ENCODE measurements around the gene EPM2AIP1.

Gene EPM2AIP1

GRCh38 chr3:37024820-37025405, 32.0 kb upstream of the EPM2AIP1 start:
- DNase-seq: no peak
- no peak overlapping the region for H3K4me3 Mint-ChIP-seq
- ATAC-seq: no peak
- peaks cover 6% of the 10 kb centered on the region for H3K4me1 Mint-ChIP-seq
- H3K9me3 Mint-ChIP-seq: no peaks in the 10 kb centered on the region
- H3K27me3 Mint-ChIP-seq: no peaks in the 10 kb centered on the region
- peaks cover 63% of the 10 kb centered on the region for H3K36me3 Mint-ChIP-seq (ENCODE audit: low read depth)
- H3K27ac Mint-ChIP-seq: no peak overlapping the region

- DNase-seq: no peak
- no peak for ATAC-seq
- H3K9me3 Mint-ChIP-seq: no peaks in the 10 kb centered on the region
- no peak overlapping the region for H3K27ac Mint-ChIP-seq
- H3K27me3 Mint-ChIP-seq: no peaks in the 10 kb centered on the region
- H3K4me1 Mint-ChIP-seq: peaks cover 6% of the 10 kb centered on the region
- peaks cover 67% of the 10 kb centered on the region for H3K36me3 Mint-ChIP-seq (ENCODE audit: low read depth)
- no peak overlapping the region for H3K4me3 Mint-ChIP-seq
Observed at GRCh38 chr3:37024092-37024491, 31.2 kb upstream of the EPM2AIP1 start.

GRCh38 chr3:37017683-37018082, 24.8 kb upstream of the EPM2AIP1 start:
- H3K4me3 Mint-ChIP-seq: no peak overlapping the region
- H3K27ac Mint-ChIP-seq: no peak overlapping the region
- H3K27me3 Mint-ChIP-seq: no peaks in the 10 kb centered on the region
- DNase-seq (no peak), ATAC-seq (no peak)
- no peaks in the 10 kb centered on the region for H3K4me1 Mint-ChIP-seq
- H3K9me3 Mint-ChIP-seq: no peaks in the 10 kb centered on the region
- H3K36me3 Mint-ChIP-seq (ENCODE audit: low read depth): peaks cover 68% of the 10 kb centered on the region

- no peaks in the 10 kb centered on the region for H3K27me3 Mint-ChIP-seq
- no peaks in the 10 kb centered on the region for H3K9me3 Mint-ChIP-seq
- H3K4me1 Mint-ChIP-seq: no peaks in the 10 kb centered on the region
- ATAC-seq: no peak
- H3K27ac Mint-ChIP-seq: no peak overlapping the region
- no peak overlapping the region for H3K4me3 Mint-ChIP-seq
- DNase-seq: no peak
- H3K36me3 Mint-ChIP-seq (ENCODE audit: low read depth): peaks cover 69% of the 10 kb centered on the region
Observed at GRCh38 chr3:37016903-37017302, 24.0 kb upstream of the EPM2AIP1 start.

- H3K4me1 Mint-ChIP-seq: no peaks in the 10 kb centered on the region
- H3K9me3 Mint-ChIP-seq: no peaks in the 10 kb centered on the region
- DNase-seq: no peak
- H3K4me3 Mint-ChIP-seq: no peak overlapping the region
- H3K36me3 Mint-ChIP-seq (ENCODE audit: low read depth): peaks cover 66% of the 10 kb centered on the region
- no peaks in the 10 kb centered on the region for H3K27me3 Mint-ChIP-seq
- H3K27ac Mint-ChIP-seq: no peak overlapping the region
- no peak for ATAC-seq
Observed at GRCh38 chr3:37015642-37016041, 22.7 kb upstream of the EPM2AIP1 start.

- Mint-ChIP-seq H3K27me3 (no peaks in the 10 kb centered on the region), H3K36me3 (ENCODE audit: low read depth) (peaks cover 57% of the 10 kb centered on the region), H3K27ac (no peak overlapping the region), H3K4me1 (no peaks in the 10 kb centered on the region), H3K4me3 (no peak overlapping the region), H3K9me3 (no peaks in the 10 kb centered on the region)
- DNase-seq (no peak), ATAC-seq (no peak)
Observed at GRCh38 chr3:37014620-37015019, 21.7 kb upstream of the EPM2AIP1 start.

GRCh38 chr3:36993326-36994283, 674 bp upstream of the EPM2AIP1 start, which contains the start of gene MLH1:
TSS of gene MLH1 (plus strand) at chr3:36993518. CDS start at chr3:36993548, 30 bp downstream.
- ATAC-seq: peak; percentile 93
- Mint-ChIP-seq H3K9me3 (no peaks in the 10 kb centered on the region), H3K4me3 (no peak within 1 kb of the TSS), H3K4me1 (peaks cover 45% of the 10 kb centered on the region), H3K27ac (no peak within 1 kb of the TSS), H3K27me3 (no peaks in the 10 kb centered on the region), H3K36me3 (ENCODE audit: low read depth) (peaks cover 58% of the 10 kb centered on the region)
- DNase-seq: peak; percentile 96

GRCh38 chr3:36991923-36992805, 767 bp downstream of the EPM2AIP1 start:
- Mint-ChIP-seq H3K36me3 (ENCODE audit: low read depth) (peaks cover 59% of the 10 kb centered on the region), H3K4me1 (peaks cover 50% of the 10 kb centered on the region), H3K27me3 (no peaks in the 10 kb centered on the region), H3K27ac (no peak overlapping the region), H3K9me3 (no peaks in the 10 kb centered on the region), H3K4me3 (no peak overlapping the region)
- ATAC-seq: no peak
- peak; percentile 23 for DNase-seq

GRCh38 chr3:36991147-36991546, 1.8 kb downstream of the EPM2AIP1 start:
- Mint-ChIP-seq H3K36me3 (ENCODE audit: low read depth) (peaks cover 55% of the 10 kb centered on the region), H3K4me1 (peaks cover 44% of the 10 kb centered on the region), H3K27ac (no peak overlapping the region), H3K9me3 (no peaks in the 10 kb centered on the region), H3K27me3 (no peaks in the 10 kb centered on the region), H3K4me3 (no peak overlapping the region)
- DNase-seq: peak; percentile 14
- ATAC-seq: no peak

GRCh38 chr3:36989568-36989967, 3.4 kb downstream of the EPM2AIP1 start:
- no peaks in the 10 kb centered on the region for H3K27me3 Mint-ChIP-seq
- H3K9me3 Mint-ChIP-seq: no peaks in the 10 kb centered on the region
- DNase-seq: no peak
- peaks cover 65% of the 10 kb centered on the region for H3K36me3 Mint-ChIP-seq (ENCODE audit: low read depth)
- ATAC-seq: no peak
- H3K4me3 Mint-ChIP-seq: no peak overlapping the region
- peaks cover 44% of the 10 kb centered on the region for H3K4me1 Mint-ChIP-seq
- H3K27ac Mint-ChIP-seq: no peak overlapping the region

GRCh38 chr3:36989005-36989404, 3.9 kb downstream of the EPM2AIP1 start:
- DNase-seq: no peak
- Mint-ChIP-seq H3K4me3 (no peak overlapping the region), H3K4me1 (peaks cover 44% of the 10 kb centered on the region), H3K27ac (peak overlapping the region; percentile 44), H3K36me3 (ENCODE audit: low read depth) (peaks cover 70% of the 10 kb centered on the region), H3K9me3 (no peaks in the 10 kb centered on the region), H3K27me3 (no peaks in the 10 kb centered on the region)
- ATAC-seq: no peak

GRCh38 chr3:36988356-36988755, 4.6 kb downstream of the EPM2AIP1 start:
- Mint-ChIP-seq H3K27me3 (no peaks in the 10 kb centered on the region), H3K27ac (peak overlapping the region; percentile 41), H3K9me3 (no peaks in the 10 kb centered on the region), H3K4me3 (peak overlapping the region; percentile 64), H3K36me3 (ENCODE audit: low read depth) (peaks cover 77% of the 10 kb centered on the region), H3K4me1 (peaks cover 44% of the 10 kb centered on the region)
- no peak for DNase-seq
- no peak for ATAC-seq

GRCh38 chr3:36981006-36981405, 11.9 kb downstream of the EPM2AIP1 start:
- DNase-seq (no peak), ATAC-seq (no peak)
- Mint-ChIP-seq H3K4me3 (no peak overlapping the region), H3K27me3 (no peaks in the 10 kb centered on the region), H3K4me1 (no peaks in the 10 kb centered on the region), H3K9me3 (peaks cover 19% of the 10 kb centered on the region), H3K27ac (no peak overlapping the region), H3K36me3 (ENCODE audit: low read depth) (peaks cover 56% of the 10 kb centered on the region)

- peaks cover 6% of the 10 kb centered on the region for H3K9me3 Mint-ChIP-seq
- peaks cover 22% of the 10 kb centered on the region for H3K4me1 Mint-ChIP-seq
- DNase-seq (no peak), ATAC-seq (no peak)
- no peak overlapping the region for H3K27ac Mint-ChIP-seq
- H3K27me3 Mint-ChIP-seq: no peaks in the 10 kb centered on the region
- peaks cover 10% of the 10 kb centered on the region for H3K36me3 Mint-ChIP-seq (ENCODE audit: low read depth)
- H3K4me3 Mint-ChIP-seq: no peak overlapping the region
Observed at GRCh38 chr3:36973139-36973538, 19.8 kb downstream of the EPM2AIP1 start.
